Measurements from ENCODE around the gene C4B.
"Not testable (repeated sequence)": the region's sequence is repeated elsewhere in the genome, so short reads cannot be mapped to it uniquely, and the experiment has no call there.

DNA sequence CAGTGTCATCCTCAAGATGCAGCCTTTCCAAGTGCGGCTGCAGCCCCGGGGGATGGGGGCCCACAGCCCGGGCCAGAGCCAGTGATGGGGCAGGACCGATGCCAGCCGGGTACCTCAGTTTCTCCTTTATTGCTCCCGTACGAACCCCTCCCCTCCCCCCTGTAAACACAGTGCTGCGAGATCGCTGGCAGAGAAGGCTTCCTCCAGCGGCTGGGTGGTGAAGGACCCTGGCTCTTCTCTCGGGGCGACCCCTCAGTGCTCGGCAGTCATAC is 26.4 kb downstream of the C4B start:
- TF ChIP-seq, protein P1, sequence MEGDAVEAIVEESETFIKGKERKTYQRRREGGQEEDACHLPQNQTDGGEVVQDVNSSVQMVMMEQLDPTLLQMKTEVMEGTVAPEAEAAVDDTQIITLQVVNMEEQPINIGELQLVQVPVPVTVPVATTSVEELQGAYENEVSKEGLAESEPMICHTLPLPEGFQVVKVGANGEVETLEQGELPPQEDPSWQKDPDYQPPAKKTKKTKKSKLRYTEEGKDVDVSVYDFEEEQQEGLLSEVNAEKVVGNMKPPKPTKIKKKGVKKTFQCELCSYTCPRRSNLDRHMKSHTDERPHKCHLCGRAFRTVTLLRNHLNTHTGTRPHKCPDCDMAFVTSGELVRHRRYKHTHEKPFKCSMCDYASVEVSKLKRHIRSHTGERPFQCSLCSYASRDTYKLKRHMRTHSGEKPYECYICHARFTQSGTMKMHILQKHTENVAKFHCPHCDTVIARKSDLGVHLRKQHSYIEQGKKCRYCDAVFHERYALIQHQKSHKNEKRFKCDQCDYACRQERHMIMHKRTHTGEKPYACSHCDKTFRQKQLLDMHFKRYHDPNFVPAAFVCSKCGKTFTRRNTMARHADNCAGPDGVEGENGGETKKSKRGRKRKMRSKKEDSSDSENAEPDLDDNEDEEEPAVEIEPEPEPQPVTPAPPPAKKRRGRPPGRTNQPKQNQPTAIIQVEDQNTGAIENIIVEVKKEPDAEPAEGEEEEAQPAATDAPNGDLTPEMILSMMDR (IDR thresholded peaks at IDR 0.05; ENCODE audit: poor library complexity): not testable (repeated sequence)
- TF ChIP-seq EZH2phosphoT487 (IDR thresholded peaks at IDR 0.05; ENCODE audit: low read depth, severe bottlenecking, unreplicated experiment); EZH2 (IDR thresholded peaks at IDR 0.05; ENCODE audit: borderline replicate concordance): not testable (repeated sequence)
